SK-N-SH (cell line): Measurements from ENCODE around the gene GNAL. TPM values are rescaled to one million over a fixed set of nuclear protein-coding genes. Genes with fewer than 3 reads are reported as not detected.

Source experiments
- CTCF ChIA-PET: fragments of 300-600, 350-600 bp; formaldehyde crosslinking; extraction: SDS; loops from one replicate; lab custom pipeline; 2021; lab: Yijun Ruan, JAX
- POLR2A ChIA-PET: fragments of 350-600 bp; sonication (Branson Sonifier 250); formaldehyde crosslinking; extraction: SDS; loops from one replicate; lab custom pipeline; 2020; ENCODE audit warnings: antibody characterized with exemption, inconsistent platforms; lab: Yijun Ruan, JAX
- DNase-seq: peaks from one replicate; pipeline ENCODE4 v3.0.0; 2012
- H2AFZ ChIP-seq: fragments of 200-600 bp; sonication (generic); 2 replicates; pipeline ENCODE4 v1.8.1; 2016; ENCODE audit warnings: antibody characterized with exemption, mild to moderate bottlenecking, low read depth
- H3F3A ChIP-seq: fragments of 200-600 bp; sonication (generic); replicated peaks from 2 replicates; pipeline ENCODE3; 2016; ENCODE audit warnings: antibody characterized with exemption, mild to moderate bottlenecking; ENCODE audit not compliant: insufficient read depth
- H3K27ac ChIP-seq, 2 experiments: fragments of 200-500 bp in 1 of 2; fragments of 200-600 bp in 1 of 2; sonication (Bioruptor generic) in 1 of 2; sonication (generic), shearing (Covaris generic) in 1 of 2; 2 replicates each; pipeline versions ENCODE4 v1.5.1 to v1.6.1; 2014 to 2016; ENCODE audit warnings: low read depth in 2 of 2, inconsistent platforms in 1 of 2, low read length in 1 of 2, mild to moderate bottlenecking in 1 of 2, mixed read lengths in 1 of 2
- H3K27me3 ChIP-seq: fragments of 200-600 bp; sonication (generic), shearing (Covaris generic); 2 replicates; pipeline ENCODE4 v1.6.1; 2016; ENCODE audit warnings: mixed run types; ENCODE audit not compliant: insufficient read depth
- H3K36me3 ChIP-seq, 2 experiments: fragments of 200-500 bp in 1 of 2; fragments of 200-600 bp in 1 of 2; sonication (Bioruptor generic) in 1 of 2; sonication (generic) in 1 of 2; replicated peaks in 1 of 2; 2 replicates each; pipeline versions ENCODE3 to v1.5.1; 2014 to 2016; ENCODE audit warnings: low read length in 1 of 2, mild to moderate bottlenecking in 1 of 2; ENCODE audit not compliant: insufficient read depth in 2 of 2, control insufficient read depth in 1 of 2
- H3K4me1 ChIP-seq, 2 experiments: fragments of 200-500 bp in 1 of 2; fragments of 200-600 bp in 1 of 2; sonication (Bioruptor generic) in 1 of 2; sonication (generic), shearing (Covaris generic) in 1 of 2; 2 replicates each; pipeline versions ENCODE4 v1.5.1 to v1.6.1; 2014 to 2016; ENCODE audit warnings: low read depth in 1 of 2, low read length in 1 of 2, mixed run types in 1 of 2; ENCODE audit not compliant: insufficient read depth in 2 of 2, control insufficient read depth in 1 of 2
- H3K4me2 ChIP-seq: fragments of 200-600 bp; sonication (generic), shearing (Covaris generic); 2 replicates; pipeline ENCODE4 v1.6.1; 2017; ENCODE audit warnings: mixed run types
- H3K4me3 ChIP-seq, 2 experiments: fragments of 200-500 bp in 1 of 2; fragments of 200-600 bp in 1 of 2; sonication (Bioruptor generic) in 1 of 2; sonication (generic), shearing (Covaris generic) in 1 of 2; 2 replicates each; pipeline versions ENCODE4 v1.5.1 to v1.8.1; 2014 to 2016; ENCODE audit warnings: low read depth in 2 of 2, inconsistent platforms in 1 of 2, low read length in 1 of 2, mild to moderate bottlenecking in 1 of 2, mixed read lengths in 1 of 2, moderate library complexity in 1 of 2
- H3K79me2 ChIP-seq: fragments of 200-600 bp; sonication (generic); 2 replicates; pipeline ENCODE4 v1.8.1; 2017; ENCODE audit warnings: mild to moderate bottlenecking; ENCODE audit not compliant: insufficient read depth
- H3K9ac ChIP-seq: fragments of 200-600 bp; sonication (generic); 2 replicates; pipeline ENCODE4 v1.6.1; 2017; ENCODE audit warnings: mixed run types
- H3K9me2 ChIP-seq: fragments of 200-600 bp; sonication (generic); 2 replicates; pipeline ENCODE4 v1.6.1; 2017; ENCODE audit warnings: mixed run types
- H3K9me3 ChIP-seq: fragments of 200-600 bp; sonication (generic); 2 replicates; pipeline ENCODE4 v1.6.1; 2017; ENCODE audit warnings: mixed run types, mild to moderate bottlenecking, moderate library complexity
- H4K20me1 ChIP-seq: fragments of 200-600 bp; sonication (generic); 2 replicates; pipeline ENCODE4 v1.6.1; 2017; ENCODE audit warnings: mild to moderate bottlenecking, mixed run types; ENCODE audit not compliant: insufficient read depth
- EP300 ChIP-seq, 2 experiments: IDR thresholded peaks; 2 replicates each; pipeline versions ENCODE4 v1.4.0 to v1.6.1; 2012; ENCODE audit warnings: borderline replicate concordance in 1 of 2, low read depth in 1 of 2, low read length in 1 of 2
- GATA2 ChIP-seq: sonication (generic); formaldehyde crosslinking; IDR thresholded peaks from 2 replicates; pipeline ENCODE4 v1.5.0; 2020; ENCODE audit warnings: mild to moderate bottlenecking, missing genetic modification reagents
- TAF1 ChIP-seq: IDR thresholded peaks from 2 replicates; pipeline ENCODE4 v1.6.1; 2012; ENCODE audit warnings: low read depth, mild to moderate bottlenecking, low read length, moderate library complexity, borderline replicate concordance
- YY1 ChIP-seq: IDR thresholded peaks from 2 replicates; pipeline ENCODE4 v1.4.0; 2012; ENCODE audit warnings: low read depth, mild to moderate bottlenecking
- WGBS: methylation state at CpG from one replicate; pipeline ENCODE4 v1.1.6; 2017; ENCODE audit warnings: low lambda C conversion rate; 5-methylcytosine and 5-hydroxymethylcytosine counted together
- polyA plus RNA-seq, 3 experiments: library from polyadenylated mRNA; depleted of rRNA; stranded (reverse); fragments of >200 nt; gene quantifications; 2 replicates each; pipeline ENCODE4 v1.2.3, GENCODE V29; 2012
- TF ChIP-seq, protein P1 (sequence below): fragments of 150-350 bp; IDR thresholded peaks from 2 replicates; pipeline ENCODE4 v1.6.1; 2017; ENCODE audit warnings: antibody characterized with exemption, low read length, low read depth, borderline replicate concordance
- TF ChIP-seq, protein P2 (sequence below): IDR thresholded peaks from 2 replicates; pipeline ENCODE4 v1.4.0; 2012; ENCODE audit warnings: low read depth, borderline replicate concordance
- TF ChIP-seq, protein P3 (sequence below): fragments of 200-600 bp; sonication (generic); IDR thresholded peaks from 2 replicates; pipeline ENCODE4 v1.6.1; 2017; ENCODE audit warnings: antibody characterized with exemption, mild to moderate bottlenecking, moderate library complexity
- TF ChIP-seq, protein P4 (sequence below): fragments of 150-350 bp; IDR thresholded peaks from 2 replicates; pipeline ENCODE4 v1.6.1; 2016; ENCODE audit warnings: mild to moderate bottlenecking, low read depth, low read length

Gene GNAL
- polyA plus RNA-seq, 1 of the 3 experiments (the other 2 are of a cell fraction), result 0.13 TPM

DNA sequence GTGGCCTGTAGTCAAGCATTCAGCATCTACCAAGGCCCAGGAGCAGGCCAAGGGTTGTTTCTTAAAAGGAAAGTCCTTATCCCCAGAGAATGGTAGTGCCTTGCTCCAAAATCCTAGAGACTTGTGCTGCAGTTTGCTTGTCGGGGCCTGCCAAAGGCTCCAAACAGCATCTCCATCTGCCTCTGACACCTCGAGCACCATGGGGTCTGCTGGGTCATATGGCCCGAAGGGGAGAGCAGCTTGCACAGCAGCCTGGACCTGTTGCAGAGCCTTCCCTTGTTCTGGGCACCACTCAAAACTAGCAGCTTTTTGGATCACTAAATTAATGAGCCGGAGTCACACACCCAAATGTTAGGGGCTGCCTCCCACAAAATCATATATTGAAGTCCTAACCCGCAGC lies 35.7 kb downstream of the GNAL start (continued):
- TF ChIP-seq, protein P1, sequence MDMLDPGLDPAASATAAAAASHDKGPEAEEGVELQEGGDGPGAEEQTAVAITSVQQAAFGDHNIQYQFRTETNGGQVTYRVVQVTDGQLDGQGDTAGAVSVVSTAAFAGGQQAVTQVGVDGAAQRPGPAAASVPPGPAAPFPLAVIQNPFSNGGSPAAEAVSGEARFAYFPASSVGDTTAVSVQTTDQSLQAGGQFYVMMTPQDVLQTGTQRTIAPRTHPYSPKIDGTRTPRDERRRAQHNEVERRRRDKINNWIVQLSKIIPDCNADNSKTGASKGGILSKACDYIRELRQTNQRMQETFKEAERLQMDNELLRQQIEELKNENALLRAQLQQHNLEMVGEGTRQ, result no peak
- no peak for TF ChIP-seq EP300 (IDR thresholded peaks at IDR 0.05; ENCODE audit: borderline replicate concordance in 1 of 2, low read depth in 1 of 2, low read length in 1 of 2)

DNA sequence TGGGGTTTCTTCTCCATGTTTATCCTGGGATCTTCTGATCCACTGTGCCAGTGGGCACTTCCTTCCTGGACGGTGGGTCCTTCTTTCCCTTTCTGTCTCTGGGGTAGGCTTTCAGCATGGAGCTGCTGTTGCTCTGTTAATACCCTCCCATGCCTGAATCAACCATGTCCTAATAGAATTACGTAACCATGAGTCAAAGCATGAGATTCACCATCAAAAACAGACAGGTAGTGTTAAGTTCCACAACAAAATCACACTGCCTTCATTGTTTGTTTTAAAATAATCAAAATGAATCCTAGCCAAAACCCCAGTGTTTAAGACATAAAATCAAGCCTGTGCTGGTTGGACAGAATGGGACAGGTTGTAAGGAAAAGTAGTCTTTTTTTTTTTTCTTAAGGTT lies 37.5 kb downstream of the GNAL start:
- H4K20me1 ChIP-seq, result no peaks in the 10 kb centered on the region
- no peak overlapping the region for H3K9ac ChIP-seq
- no peak for DNase-seq
- WGBS, result 7% methylated on average over 2 of the region's 2 CpGs
- no peaks in the 10 kb centered on the region for H3K4me1 ChIP-seq
- H3K9me3 ChIP-seq, result no peaks in the 10 kb centered on the region
- TF ChIP-seq, protein P2, sequence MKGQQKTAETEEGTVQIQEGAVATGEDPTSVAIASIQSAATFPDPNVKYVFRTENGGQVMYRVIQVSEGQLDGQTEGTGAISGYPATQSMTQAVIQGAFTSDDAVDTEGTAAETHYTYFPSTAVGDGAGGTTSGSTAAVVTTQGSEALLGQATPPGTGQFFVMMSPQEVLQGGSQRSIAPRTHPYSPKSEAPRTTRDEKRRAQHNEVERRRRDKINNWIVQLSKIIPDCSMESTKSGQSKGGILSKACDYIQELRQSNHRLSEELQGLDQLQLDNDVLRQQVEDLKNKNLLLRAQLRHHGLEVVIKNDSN, result no peak
- no peak for TF ChIP-seq YY1
- no peak for TF ChIP-seq EP300 (IDR thresholded peaks at IDR 0.05; ENCODE audit: borderline replicate concordance in 1 of 2, low read depth in 1 of 2, low read length in 1 of 2)
- TF ChIP-seq GATA2 (CRISPR knock-in tag), result no peak
- POLR2A ChIA-PET, result no interaction called here
- no peaks in the 10 kb centered on the region for H3F3A ChIP-seq
- no peak overlapping the region for H3K4me2 ChIP-seq
- CTCF ChIA-PET, result interaction anchor here (1.5 kb wide), 1 partner anchor 312 kb away, joined by 4 read pairs; no protein-coding TSS in a partner anchor
- no peak overlapping the region for H3K4me3 ChIP-seq
- no peak overlapping the region for H3K27ac ChIP-seq
- no peak overlapping the region for H2AFZ ChIP-seq
- no peaks in the 10 kb centered on the region for H3K36me3 ChIP-seq
- H3K79me2 ChIP-seq, result no peaks in the 10 kb centered on the region
- peaks cover 61% of the 10 kb centered on the region for H3K27me3 ChIP-seq
- H3K9me2 ChIP-seq, result no peaks in the 10 kb centered on the region

DNA sequence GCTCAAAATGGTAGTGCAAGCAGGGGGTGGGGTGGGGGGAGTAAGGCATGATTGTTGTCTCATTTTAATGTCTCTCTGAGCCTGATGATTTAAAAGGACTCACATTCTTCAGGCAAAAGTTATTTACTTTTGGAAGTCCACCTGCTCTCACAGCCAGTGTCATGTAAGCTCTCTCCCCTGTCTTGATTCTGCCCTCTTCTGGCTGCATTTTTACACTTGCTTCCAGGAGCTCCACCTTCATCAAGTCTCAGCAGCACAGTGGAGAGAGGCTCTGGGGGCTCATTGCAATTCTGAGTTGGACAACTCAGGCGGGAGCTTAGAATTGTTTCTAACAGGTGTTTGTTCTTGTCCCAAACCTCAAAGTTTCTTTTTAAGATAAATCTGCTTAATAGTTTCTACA lies 39.2 kb downstream of the GNAL start:
- WGBS, result 4% methylated on average over 1 of the region's 1 CpG
- H3K9ac ChIP-seq, result no peak overlapping the region
- no peaks in the 10 kb centered on the region for H3K36me3 ChIP-seq
- no peak overlapping the region for H3K4me3 ChIP-seq
- H3K27me3 ChIP-seq, result peaks cover 68% of the 10 kb centered on the region
- no peaks in the 10 kb centered on the region for H4K20me1 ChIP-seq
- no peaks in the 10 kb centered on the region for H3K9me3 ChIP-seq
- no peak for TF ChIP-seq TAF1
- TF ChIP-seq, protein P3, sequence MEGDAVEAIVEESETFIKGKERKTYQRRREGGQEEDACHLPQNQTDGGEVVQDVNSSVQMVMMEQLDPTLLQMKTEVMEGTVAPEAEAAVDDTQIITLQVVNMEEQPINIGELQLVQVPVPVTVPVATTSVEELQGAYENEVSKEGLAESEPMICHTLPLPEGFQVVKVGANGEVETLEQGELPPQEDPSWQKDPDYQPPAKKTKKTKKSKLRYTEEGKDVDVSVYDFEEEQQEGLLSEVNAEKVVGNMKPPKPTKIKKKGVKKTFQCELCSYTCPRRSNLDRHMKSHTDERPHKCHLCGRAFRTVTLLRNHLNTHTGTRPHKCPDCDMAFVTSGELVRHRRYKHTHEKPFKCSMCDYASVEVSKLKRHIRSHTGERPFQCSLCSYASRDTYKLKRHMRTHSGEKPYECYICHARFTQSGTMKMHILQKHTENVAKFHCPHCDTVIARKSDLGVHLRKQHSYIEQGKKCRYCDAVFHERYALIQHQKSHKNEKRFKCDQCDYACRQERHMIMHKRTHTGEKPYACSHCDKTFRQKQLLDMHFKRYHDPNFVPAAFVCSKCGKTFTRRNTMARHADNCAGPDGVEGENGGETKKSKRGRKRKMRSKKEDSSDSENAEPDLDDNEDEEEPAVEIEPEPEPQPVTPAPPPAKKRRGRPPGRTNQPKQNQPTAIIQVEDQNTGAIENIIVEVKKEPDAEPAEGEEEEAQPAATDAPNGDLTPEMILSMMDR, result 0 out of 2 replicates have a peak, but pooled peaks have one; percentile 10
- TF ChIP-seq, protein P4, sequence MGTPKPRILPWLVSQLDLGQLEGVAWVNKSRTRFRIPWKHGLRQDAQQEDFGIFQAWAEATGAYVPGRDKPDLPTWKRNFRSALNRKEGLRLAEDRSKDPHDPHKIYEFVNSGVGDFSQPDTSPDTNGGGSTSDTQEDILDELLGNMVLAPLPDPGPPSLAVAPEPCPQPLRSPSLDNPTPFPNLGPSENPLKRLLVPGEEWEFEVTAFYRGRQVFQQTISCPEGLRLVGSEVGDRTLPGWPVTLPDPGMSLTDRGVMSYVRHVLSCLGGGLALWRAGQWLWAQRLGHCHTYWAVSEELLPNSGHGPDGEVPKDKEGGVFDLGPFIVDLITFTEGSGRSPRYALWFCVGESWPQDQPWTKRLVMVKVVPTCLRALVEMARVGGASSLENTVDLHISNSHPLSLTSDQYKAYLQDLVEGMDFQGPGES, result no peak
- TF ChIP-seq, all 33 proteins: peak for 1
- no peak for DNase-seq
- H2AFZ ChIP-seq, result no peak overlapping the region
- no peaks in the 10 kb centered on the region for H3K79me2 ChIP-seq
- ChIA-PET POLR2A (no interaction called here), CTCF (interaction anchor here (0.7 to 1.4 kb wide), 4 partner anchors 10 to 316 kb away, joined by 3 to 4 read pairs (median 4); no protein-coding TSS in a partner anchor)
- no peaks in the 10 kb centered on the region for H3K9me2 ChIP-seq
- no peak overlapping the region for H3K4me2 ChIP-seq
- H3K27ac ChIP-seq, result no peak overlapping the region
- no peaks in the 10 kb centered on the region for H3F3A ChIP-seq
- H3K4me1 ChIP-seq, result no peaks in the 10 kb centered on the region; a peak in 1 of 4 replicates
